HG02571 (cell line): ENCODE data around the gene GREB1.

Experiments used
- ATAC-seq: cut with Tn5 transposase; IDR thresholded peaks from one replicate; pipeline ENCODE4 v1.9.1; 2021; ENCODE audit warnings: mild to moderate bottlenecking, moderate library complexity; ENCODE audit not compliant: unreplicated experiment

GREB1 gene

GRCh38 chr2:11596801-11597200 is 63.0 kb downstream of the GREB1 start:
- ATAC-seq: no peak

GRCh38 chr2:11597538-11598225 is 63.8 kb downstream of the GREB1 start:
- ATAC-seq: no peak

- ATAC-seq: no peak
These were observed 64.4 kb downstream of the GREB1 start for GRCh38 chr2:11598228-11598731.

GRCh38 chr2:11602563-11603204 is 68.8 kb downstream of the GREB1 start:
- no peak for ATAC-seq

GRCh38 chr2:11610624-11611242 is 76.9 kb downstream of the GREB1 start:
- ATAC-seq: no peak

- no peak for ATAC-seq
These were observed 77.4 kb downstream of the GREB1 start for GRCh38 chr2:11611251-11611650.

GRCh38 chr2:11612553-11613215 is 78.8 kb downstream of the GREB1 start:
- no peak for ATAC-seq

- no peak for ATAC-seq
These were observed 79.5 kb downstream of the GREB1 start for GRCh38 chr2:11613297-11613696.

GRCh38 chr2:11615209-11615608 is 81.4 kb downstream of the GREB1 start:
- no peak for ATAC-seq

GRCh38 chr2:11616097-11616687 is 82.3 kb downstream of the GREB1 start:
- no peak for ATAC-seq

GRCh38 chr2:11616851-11617415 is 83.1 kb downstream of the GREB1 start:
- ATAC-seq: no peak

- no peak for ATAC-seq
These were observed 83.7 kb downstream of the GREB1 start for GRCh38 chr2:11617527-11617926.

GRCh38 chr2:11617984-11618707 is 84.3 kb downstream of the GREB1 start:
- no peak for ATAC-seq

- no peak for ATAC-seq
These were observed 84.8 kb downstream of the GREB1 start for GRCh38 chr2:11618708-11619062.

- ATAC-seq: no peak
These were observed 87.6 kb downstream of the GREB1 start for GRCh38 chr2:11621410-11621809.

GRCh38 chr2:11622611-11623010 is 88.8 kb downstream of the GREB1 start:
- ATAC-seq: no peak

- ATAC-seq: no peak
These were observed 91.0 kb downstream of the GREB1 start for GRCh38 chr2:11624893-11625292.

- no peak for ATAC-seq
These were observed 91.8 kb downstream of the GREB1 start for GRCh38 chr2:11625671-11626070.

- no peak for ATAC-seq
These were observed 94.8 kb downstream of the GREB1 start for GRCh38 chr2:11628675-11629074.

- ATAC-seq: no peak
These were observed 95.4 kb downstream of the GREB1 start for GRCh38 chr2:11629215-11629614.
